Measurements from ENCODE around the gene IQCE. TPM values are rescaled to one million over a fixed set of nuclear protein-coding genes. Genes with fewer than 3 reads are reported as not detected.

IQCE gene
- total RNA-seq, 1 experiment from 2014 or later, result 0.93 TPM

- Histone ChIP-seq H2AFZ (ENCODE audit: low read length) (no peak overlapping the region), H3K9me2 (replicated peaks; ENCODE audit: insufficient read depth, low read length) (no peaks in the 10 kb centered on the region), H4K20me1 (ENCODE audit: insufficient read depth, low read depth, low read length) (peaks cover 3% of the 10 kb centered on the region; the same call in 1 of the 2 replicates), H3K4me1 (ENCODE audit: low read length) (peaks cover 17% of the 10 kb centered on the region), H3K4me3 (ENCODE audit: low read length) (no peak overlapping the region), H3K27ac (ENCODE audit: low read length) (no peak overlapping the region), H3K27me3 (ENCODE audit: low read length) (no peaks in the 10 kb centered on the region), H3K9ac (ENCODE audit: low read length) (no peak overlapping the region), H3K9me3 (ENCODE audit: low read length) (no peaks in the 10 kb centered on the region), H3K4me2 (ENCODE audit: low read depth, low read length, poor library complexity, severe bottlenecking) (no peak overlapping the region), H3K36me3 (ENCODE audit: insufficient read depth, low read length) (no peaks in the 10 kb centered on the region), H3K79me2 (ENCODE audit: low read length) (no peaks in the 10 kb centered on the region)
- no peak for DNase-seq
These were observed 82.1 kb downstream of the IQCE start for GRCh38 chr7:2640846-2641316.

DNA sequence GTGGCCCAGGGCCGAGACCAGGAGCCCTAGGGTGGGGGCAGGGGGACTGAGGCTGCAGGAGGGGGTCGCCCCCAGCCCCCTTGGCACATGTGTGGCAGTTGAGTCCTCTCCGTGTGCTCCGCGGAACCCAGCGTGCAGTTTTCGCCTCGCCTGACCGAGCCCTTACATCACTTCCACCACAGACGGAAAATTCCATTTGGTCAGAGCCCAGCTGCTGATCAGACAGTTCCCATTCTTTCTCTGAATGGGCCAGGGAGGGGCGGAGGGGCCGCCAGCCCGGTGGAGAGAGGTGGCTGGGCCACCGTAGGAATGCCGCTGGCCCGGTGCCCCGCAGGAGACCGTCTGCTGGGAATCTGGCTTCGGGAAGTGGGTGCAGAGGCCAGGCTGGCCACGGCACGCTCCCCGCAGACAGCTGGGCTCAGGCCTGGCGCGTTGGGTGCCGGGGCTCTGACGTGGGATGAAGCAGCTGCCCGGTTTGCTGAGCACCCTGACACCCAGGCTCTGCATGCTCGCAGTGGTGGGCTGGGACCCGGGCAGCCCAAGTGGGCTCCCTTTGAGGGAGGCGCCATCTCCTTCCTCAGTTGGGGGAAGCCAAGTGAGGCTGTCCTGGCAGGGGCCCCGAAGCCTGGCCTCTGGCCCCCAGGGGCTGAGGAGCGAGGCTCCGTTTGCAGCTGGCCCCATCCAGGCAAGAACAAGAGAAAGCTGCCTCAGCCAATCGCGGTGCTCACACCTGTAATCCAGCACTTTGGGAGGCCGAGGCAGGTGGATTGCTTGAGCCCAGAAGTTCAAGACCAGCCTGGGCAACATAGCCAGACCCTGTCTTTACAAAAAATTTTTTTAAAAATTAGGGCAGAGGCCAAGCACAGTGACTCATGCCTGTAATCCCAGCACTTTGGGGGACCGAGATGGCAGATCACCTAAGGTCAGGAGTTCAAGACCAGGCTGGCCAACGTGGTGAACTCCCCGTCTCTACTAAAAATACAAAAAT, 82.9 kb downstream of the IQCE start:
- Histone ChIP-seq H3K4me1 (ENCODE audit: low read length) (peaks cover 17% of the 10 kb centered on the region), H2AFZ (ENCODE audit: low read length) (no peak overlapping the region), H3K9me2 (replicated peaks; ENCODE audit: insufficient read depth, low read length) (no peaks in the 10 kb centered on the region), H3K4me2 (ENCODE audit: low read depth, low read length, poor library complexity, severe bottlenecking) (no peak overlapping the region), H4K20me1 (ENCODE audit: insufficient read depth, low read depth, low read length) (peaks cover 3% of the 10 kb centered on the region; the same call in 1 of the 2 replicates), H3K4me3 (ENCODE audit: low read length) (no peak overlapping the region), H3K9me3 (ENCODE audit: low read length) (no peaks in the 10 kb centered on the region), H3K27me3 (ENCODE audit: low read length) (no peaks in the 10 kb centered on the region), H3K9ac (ENCODE audit: low read length) (no peak overlapping the region), H3K27ac (ENCODE audit: low read length) (no peak overlapping the region), H3K36me3 (ENCODE audit: insufficient read depth, low read length) (no peaks in the 10 kb centered on the region), H3K79me2 (ENCODE audit: low read length) (no peaks in the 10 kb centered on the region)
- no peak for DNase-seq

DNA sequence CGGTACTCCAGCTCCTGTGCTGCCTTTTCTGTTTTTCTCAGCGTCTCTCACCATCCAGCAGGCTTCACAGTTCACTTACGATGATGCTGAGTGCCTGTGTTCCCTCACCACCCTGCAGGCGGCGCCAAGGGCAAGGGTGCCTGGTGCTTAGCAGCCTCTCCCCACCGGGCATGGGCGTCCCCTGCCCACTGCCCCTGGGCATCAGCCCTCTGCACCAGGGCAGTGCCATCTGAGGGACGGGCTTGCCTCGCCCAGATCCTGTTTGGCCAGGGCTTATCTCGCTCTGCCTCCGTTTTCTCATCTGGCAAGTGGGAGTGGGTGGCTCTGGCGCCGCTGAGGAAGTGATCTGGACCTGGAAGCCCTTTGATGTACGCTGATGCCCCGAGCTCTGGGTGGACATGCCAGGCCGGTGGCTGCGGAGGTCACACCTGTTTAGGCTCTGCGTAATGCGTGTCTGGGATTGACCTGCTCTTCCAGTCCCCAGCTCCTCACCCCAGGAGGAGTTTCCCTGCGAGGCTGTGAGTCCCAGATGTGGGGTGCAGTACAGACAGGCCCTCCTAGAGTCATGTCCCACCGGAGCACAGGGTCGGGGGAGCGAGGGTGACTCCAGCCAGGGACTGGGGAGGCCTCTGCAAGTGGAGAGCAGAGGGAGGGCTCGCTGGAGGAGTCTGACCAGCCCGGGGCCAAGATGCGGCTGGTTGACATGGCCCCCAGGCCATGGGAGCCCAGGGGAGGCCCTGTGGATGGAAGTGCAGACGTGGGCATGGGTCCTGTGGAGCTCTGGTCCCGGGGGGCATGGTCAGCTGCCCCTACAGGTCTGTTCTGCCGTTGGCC, 84.8 kb downstream of the IQCE start:
- H3K9ac ChIP-seq (ENCODE audit: low read length), result no peak overlapping the region
- H3K79me2 ChIP-seq (ENCODE audit: low read length), result no peaks in the 10 kb centered on the region
- no peak overlapping the region for H2AFZ ChIP-seq (ENCODE audit: low read length)
- H3K4me2 ChIP-seq (ENCODE audit: low read depth, low read length, poor library complexity, severe bottlenecking), result no peak overlapping the region
- H3K4me3 ChIP-seq (ENCODE audit: low read length), result no peak overlapping the region
- no peak overlapping the region for H3K27ac ChIP-seq (ENCODE audit: low read length)
- peaks cover 13% of the 10 kb centered on the region for H3K4me1 ChIP-seq (ENCODE audit: low read length)
- no peaks in the 10 kb centered on the region for H3K9me3 ChIP-seq (ENCODE audit: low read length)
- no peaks in the 10 kb centered on the region for H3K36me3 ChIP-seq (ENCODE audit: insufficient read depth, low read length)
- H3K9me2 ChIP-seq (replicated peaks; ENCODE audit: insufficient read depth, low read length), result no peaks in the 10 kb centered on the region
- peak; percentile 77 for DNase-seq
- H4K20me1 ChIP-seq (ENCODE audit: insufficient read depth, low read depth, low read length), result peaks cover 3% of the 10 kb centered on the region; the same call in 1 of the 2 replicates
- no peaks in the 10 kb centered on the region for H3K27me3 ChIP-seq (ENCODE audit: low read length)

- no peak overlapping the region for H3K9ac ChIP-seq (ENCODE audit: low read length)
- no peaks in the 10 kb centered on the region for H3K9me2 ChIP-seq (replicated peaks; ENCODE audit: insufficient read depth, low read length)
- H3K27ac ChIP-seq (ENCODE audit: low read length), result no peak overlapping the region
- no peaks in the 10 kb centered on the region for H3K36me3 ChIP-seq (ENCODE audit: insufficient read depth, low read length)
- H3K27me3 ChIP-seq (ENCODE audit: low read length), result no peaks in the 10 kb centered on the region
- H4K20me1 ChIP-seq (ENCODE audit: insufficient read depth, low read depth, low read length), result peaks cover 3% of the 10 kb centered on the region; the same call in 1 of the 2 replicates
- H3K4me1 ChIP-seq (ENCODE audit: low read length), result peaks cover 13% of the 10 kb centered on the region
- H2AFZ ChIP-seq (ENCODE audit: low read length), result no peak overlapping the region
- no peak for DNase-seq
- no peaks in the 10 kb centered on the region for H3K9me3 ChIP-seq (ENCODE audit: low read length)
- no peak overlapping the region for H3K4me2 ChIP-seq (ENCODE audit: low read depth, low read length, poor library complexity, severe bottlenecking)
- no peaks in the 10 kb centered on the region for H3K79me2 ChIP-seq (ENCODE audit: low read length)
- H3K4me3 ChIP-seq (ENCODE audit: low read length), result no peak overlapping the region
These were observed 85.4 kb downstream of the IQCE start for GRCh38 chr7:2644220-2644561.

- Histone ChIP-seq H3K4me2 (ENCODE audit: low read depth, low read length, poor library complexity, severe bottlenecking) (peak overlapping the region; percentile 64), H3K9me2 (replicated peaks; ENCODE audit: insufficient read depth, low read length) (no peaks in the 10 kb centered on the region), H3K79me2 (ENCODE audit: low read length) (no peaks in the 10 kb centered on the region), H3K27me3 (ENCODE audit: low read length) (no peaks in the 10 kb centered on the region), H3K9me3 (ENCODE audit: low read length) (no peaks in the 10 kb centered on the region), H3K4me1 (ENCODE audit: low read length) (peaks cover 13% of the 10 kb centered on the region), H3K9ac (ENCODE audit: low read length) (peak overlapping the region; percentile 57), H4K20me1 (ENCODE audit: insufficient read depth, low read depth, low read length) (peaks cover 3% of the 10 kb centered on the region; the same call in 1 of the 2 replicates), H3K36me3 (ENCODE audit: insufficient read depth, low read length) (no peaks in the 10 kb centered on the region), H3K27ac (ENCODE audit: low read length) (no peak overlapping the region), H2AFZ (ENCODE audit: low read length) (peak overlapping the region; percentile 89; the same call in 1 of the 2 replicates), H3K4me3 (ENCODE audit: low read length) (peak overlapping the region; percentile 51; the same call in 1 of the 2 replicates)
- no peak for DNase-seq
These were observed 85.9 kb downstream of the IQCE start for GRCh38 chr7:2644562-2645273.

DNA sequence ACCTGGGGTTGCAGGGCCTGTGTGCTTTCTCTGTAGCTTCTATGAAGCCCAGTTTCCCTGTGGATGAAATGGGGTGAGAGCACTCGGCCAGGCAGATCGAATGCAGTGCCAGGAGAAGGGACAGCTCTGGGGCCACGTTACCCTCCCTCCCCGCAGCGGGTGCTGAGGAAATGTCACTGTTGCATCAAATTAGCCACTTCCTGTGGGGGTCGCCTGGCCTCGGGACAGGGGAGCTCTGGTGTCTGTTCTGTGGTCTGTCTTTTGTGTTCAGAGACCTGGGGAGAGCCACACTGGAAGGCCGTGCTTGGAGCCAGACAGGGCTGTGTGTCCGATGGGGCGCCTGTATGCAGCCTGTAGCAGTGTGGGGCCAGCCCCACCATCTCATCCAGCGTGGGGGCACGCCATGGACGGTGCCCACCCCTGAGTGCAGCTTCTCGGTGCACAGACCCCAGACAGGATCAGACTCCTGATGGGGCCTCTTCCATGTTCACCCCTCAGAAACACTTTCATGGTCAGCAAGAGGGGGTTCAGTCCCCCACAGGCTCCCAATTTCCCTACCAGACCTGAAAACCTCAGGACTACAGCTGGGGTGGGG, 86.6 kb downstream of the IQCE start:
- Histone ChIP-seq H2AFZ (ENCODE audit: low read length) (peak overlapping the region; percentile 89; the same call in 1 of the 2 replicates), H3K4me2 (ENCODE audit: low read depth, low read length, poor library complexity, severe bottlenecking) (peak overlapping the region; percentile 64), H3K4me3 (ENCODE audit: low read length) (peak overlapping the region; percentile 51; the same call in 1 of the 2 replicates), H4K20me1 (ENCODE audit: insufficient read depth, low read depth, low read length) (peaks cover 3% of the 10 kb centered on the region; the same call in 1 of the 2 replicates), H3K27me3 (ENCODE audit: low read length) (no peaks in the 10 kb centered on the region), H3K79me2 (ENCODE audit: low read length) (no peaks in the 10 kb centered on the region), H3K9me2 (replicated peaks; ENCODE audit: insufficient read depth, low read length) (no peaks in the 10 kb centered on the region), H3K4me1 (ENCODE audit: low read length) (peaks cover 13% of the 10 kb centered on the region), H3K9ac (ENCODE audit: low read length) (peak overlapping the region; percentile 57), H3K36me3 (ENCODE audit: insufficient read depth, low read length) (no peaks in the 10 kb centered on the region), H3K27ac (ENCODE audit: low read length) (no peak overlapping the region), H3K9me3 (ENCODE audit: low read length) (no peaks in the 10 kb centered on the region)
- DNase-seq, result peak; percentile 72

DNA sequence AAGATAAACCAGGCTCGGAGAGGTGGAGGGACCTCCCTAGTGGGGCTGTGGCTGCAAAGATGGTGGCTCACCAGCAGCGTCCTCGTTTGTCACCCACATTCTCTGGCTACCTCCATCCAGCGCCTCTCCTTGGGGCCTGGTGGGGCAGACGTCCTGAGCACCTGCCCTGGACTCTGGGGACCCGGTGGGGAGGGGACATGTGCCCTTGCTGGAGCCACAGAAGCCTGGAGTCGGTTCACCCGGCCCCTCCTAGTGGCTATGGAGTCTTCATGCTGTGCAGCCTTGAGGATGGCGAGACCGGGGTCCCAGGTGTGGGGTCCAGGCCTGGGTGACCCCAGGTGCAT, 87.5 kb downstream of the IQCE start:
- Histone ChIP-seq H4K20me1 (ENCODE audit: insufficient read depth, low read depth, low read length) (0 out of 2 replicates have a peak, but pooled peaks cover 3% of the 10 kb centered on the region), H3K36me3 (ENCODE audit: insufficient read depth, low read length) (no peaks in the 10 kb centered on the region), H3K27ac (ENCODE audit: low read length) (no peak overlapping the region), H3K27me3 (ENCODE audit: low read length) (no peaks in the 10 kb centered on the region), H3K9me3 (ENCODE audit: low read length) (no peaks in the 10 kb centered on the region), H3K9me2 (replicated peaks; ENCODE audit: insufficient read depth, low read length) (no peaks in the 10 kb centered on the region), H3K4me3 (ENCODE audit: low read length) (no peak overlapping the region), H3K4me2 (ENCODE audit: low read depth, low read length, poor library complexity, severe bottlenecking) (no peak overlapping the region), H3K9ac (ENCODE audit: low read length) (no peak overlapping the region), H3K79me2 (ENCODE audit: low read length) (no peaks in the 10 kb centered on the region), H2AFZ (ENCODE audit: low read length) (no peak overlapping the region), H3K4me1 (ENCODE audit: low read length) (peaks cover 13% of the 10 kb centered on the region)
- no peak for DNase-seq
